ENCODE measurements around the gene HDHD3.

Gene HDHD3

DNA sequence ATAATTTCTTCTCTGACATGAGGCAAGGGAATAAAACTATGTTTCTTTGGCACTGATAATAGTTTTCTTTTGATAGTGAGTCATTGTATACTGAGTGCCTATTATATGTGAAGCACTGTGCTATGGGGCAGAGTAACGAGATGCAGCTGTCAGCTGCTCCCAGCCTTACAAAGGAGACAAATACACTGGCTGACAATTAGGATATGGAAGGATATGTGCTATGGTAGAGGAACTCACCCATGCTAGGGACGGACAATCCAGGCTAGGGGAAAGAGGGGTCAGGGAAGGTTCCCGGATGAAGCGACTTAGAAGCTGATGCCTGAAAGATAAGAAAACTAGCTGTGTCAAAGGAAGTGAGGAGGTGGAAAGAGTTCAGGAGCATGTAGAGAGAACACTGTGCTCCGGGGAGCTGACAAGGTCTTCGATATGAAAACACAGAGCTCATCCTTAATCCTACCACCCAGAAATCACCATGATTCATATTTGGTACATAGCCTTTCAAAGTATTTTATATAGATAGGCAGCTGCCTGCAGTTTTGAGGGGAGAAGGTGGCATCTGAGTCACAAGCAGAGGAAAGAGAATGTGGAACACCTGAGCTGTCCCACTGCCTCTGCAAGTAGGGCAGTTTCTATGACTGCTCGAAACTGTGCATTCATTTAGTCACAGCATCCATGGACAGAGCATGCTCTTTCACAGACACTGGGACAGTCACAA, 15.3 kb downstream of the HDHD3 start:
- no peak for DNase-seq

DNA sequence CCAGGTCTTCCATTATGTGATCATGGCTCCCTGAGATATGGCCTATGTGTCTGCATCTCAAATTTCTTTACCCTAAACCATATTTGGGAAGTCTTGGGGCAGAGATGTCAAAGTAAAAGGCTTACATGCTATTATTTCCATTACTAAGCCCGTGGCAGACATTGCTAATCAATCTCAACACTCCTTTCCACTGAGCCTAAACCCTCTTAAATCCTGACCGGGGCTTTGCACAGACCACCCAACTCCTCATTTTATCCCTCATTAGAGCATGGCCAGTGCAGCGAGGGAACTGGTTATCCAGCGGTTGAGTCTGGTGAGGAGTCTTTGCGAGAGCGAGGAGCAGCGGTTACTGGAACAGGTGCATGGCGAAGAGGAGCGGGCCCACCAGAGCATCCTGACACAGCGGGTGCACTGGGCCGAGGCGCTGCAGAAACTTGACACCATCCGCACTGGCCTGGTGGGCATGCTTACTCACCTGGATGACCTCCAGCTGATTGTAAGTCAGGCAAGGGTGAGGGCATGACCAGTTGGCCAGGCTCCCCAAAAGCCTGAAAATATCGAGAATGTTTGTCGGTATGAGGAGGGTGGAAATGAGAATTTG, 16.4 kb downstream of the HDHD3 start:
- DNase-seq, result no peak

DNA sequence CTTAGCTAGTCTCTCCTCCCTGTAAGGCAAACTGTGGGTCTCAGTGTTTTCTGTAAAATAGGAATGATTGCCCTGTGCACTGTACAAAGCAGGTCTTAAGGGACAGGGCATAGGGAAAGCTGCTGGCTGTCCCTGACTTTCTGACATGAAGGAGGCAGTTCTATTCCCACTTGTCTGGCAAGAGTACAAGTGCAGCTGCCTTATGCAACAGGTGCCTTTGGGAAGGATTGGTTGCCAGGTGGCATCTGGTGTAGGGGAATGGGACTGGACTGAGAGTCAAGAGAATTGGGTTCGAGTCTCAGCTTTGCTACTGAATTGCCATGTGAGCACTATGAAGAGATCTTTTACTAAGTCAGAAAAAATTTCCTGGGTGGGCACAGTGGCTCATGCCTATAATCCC, 17.4 kb downstream of the HDHD3 start:
- no peak for DNase-seq

DNA sequence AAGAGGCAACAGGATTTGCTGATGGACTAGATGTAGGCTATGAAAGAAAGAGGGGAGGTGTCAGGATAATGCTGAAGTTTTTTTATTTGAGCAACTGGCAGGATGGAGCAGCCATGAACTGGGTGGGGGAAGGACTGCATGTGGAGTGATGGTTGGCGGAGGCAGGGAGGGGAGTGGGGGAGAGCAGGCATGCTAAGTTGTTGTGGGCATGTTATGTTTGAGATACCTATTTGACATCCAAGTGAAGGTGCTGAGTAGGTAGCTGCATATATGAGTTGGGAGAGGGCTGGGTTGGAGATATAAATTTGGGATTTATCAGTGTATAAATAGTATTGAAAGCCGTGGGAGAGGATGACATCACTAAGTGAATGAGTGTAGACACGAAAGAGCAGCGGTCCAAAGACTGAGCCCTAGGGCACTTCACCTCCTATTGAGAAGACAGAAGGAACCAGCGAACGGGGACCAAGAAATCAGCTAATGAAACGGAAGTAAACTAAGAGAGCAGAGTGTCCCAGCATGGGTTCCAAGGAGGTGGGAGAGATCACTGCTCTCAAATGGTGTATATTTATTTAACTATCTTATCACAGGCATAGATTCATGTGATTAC, 20.0 kb downstream of the HDHD3 start:
- no peak for DNase-seq

DNA sequence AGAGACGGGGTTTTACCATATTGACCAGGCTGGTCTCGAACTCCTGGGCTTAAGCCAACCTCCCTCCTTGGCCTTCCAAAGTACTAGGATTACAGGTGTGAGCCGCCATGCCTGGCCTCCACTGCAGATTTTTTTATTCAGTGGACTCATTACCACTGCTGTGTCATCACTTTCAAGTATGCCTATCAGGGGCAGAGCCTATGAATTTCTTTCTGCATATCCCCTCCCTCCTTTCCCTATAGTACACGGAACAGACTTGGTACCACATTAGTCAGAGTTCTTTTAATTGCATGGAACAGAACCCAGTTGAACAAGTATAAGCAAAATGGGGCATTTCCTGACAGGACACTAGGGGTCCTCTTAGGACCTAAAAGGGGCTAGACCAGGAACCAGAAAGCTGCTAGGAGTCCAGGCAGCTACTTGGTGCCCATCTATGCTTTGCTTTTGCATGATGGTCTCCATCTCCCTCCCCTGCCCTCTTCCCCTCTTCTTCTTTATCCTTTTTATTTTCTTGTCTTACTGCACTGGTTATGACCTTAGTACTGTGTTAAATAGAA, 21.7 kb downstream of the HDHD3 start:
- no peak for DNase-seq

DNA sequence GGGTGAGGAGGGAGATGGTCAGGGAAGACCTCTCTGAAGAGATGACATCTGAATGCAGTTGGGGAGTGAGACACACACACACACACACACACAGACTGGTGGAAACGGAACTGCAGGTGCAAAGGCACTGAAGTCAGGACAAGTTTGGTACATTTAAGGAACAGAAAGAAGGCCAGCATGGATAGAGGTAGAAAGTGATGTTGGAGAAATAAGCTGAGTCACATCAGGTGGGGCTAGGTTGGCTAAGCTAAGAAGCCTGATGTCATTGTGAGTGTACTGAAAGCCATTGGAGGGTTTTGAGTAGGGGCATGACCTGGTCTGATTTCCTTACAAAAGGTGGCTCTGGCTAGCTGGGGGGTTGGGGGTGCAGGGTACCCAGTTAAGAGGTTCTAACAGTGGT, 24.4 kb downstream of the HDHD3 start:
- DNase-seq, result no peak

DNA sequence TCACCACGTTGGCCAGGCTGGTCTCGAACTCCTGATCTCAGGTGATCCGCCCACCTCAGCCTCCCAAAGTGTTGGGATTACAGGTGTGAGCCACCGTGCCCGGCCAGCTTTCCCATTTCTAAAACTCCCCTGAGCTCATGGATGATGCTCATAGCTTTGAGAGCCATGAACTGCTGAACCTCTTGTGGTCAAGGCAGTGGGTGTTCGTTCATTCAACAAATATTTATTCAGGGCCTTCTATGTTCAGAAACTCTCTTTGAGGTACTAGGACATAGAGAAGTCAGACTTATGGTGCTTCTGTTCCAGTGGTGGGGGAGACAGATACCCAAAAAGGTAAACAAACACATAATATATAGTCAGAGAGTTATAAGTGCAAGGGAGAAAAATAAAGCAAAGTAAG, 24.8 kb downstream of the HDHD3 start:
- DNase-seq, result no peak

DNA sequence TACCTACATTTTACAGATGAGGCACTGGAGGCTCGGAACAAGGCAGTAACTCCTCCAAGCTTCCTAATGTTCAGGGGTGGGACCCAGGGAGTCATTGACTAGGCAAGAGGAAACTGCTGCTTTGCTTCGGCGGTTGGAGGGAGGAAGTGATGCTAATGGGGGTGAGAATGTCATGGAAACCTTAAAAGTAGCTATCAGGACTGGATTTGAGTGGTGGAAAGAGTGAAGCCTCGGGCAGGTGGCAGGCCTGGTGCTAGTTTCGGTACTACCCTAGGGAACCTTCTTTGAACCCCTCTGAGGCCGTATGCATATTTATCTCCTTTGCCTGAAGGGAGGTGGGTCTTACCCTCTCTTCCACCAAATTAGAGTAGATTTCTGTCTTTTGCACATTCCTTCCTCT, 25.8 kb downstream of the HDHD3 start:
- DNase-seq, result no peak

DNA sequence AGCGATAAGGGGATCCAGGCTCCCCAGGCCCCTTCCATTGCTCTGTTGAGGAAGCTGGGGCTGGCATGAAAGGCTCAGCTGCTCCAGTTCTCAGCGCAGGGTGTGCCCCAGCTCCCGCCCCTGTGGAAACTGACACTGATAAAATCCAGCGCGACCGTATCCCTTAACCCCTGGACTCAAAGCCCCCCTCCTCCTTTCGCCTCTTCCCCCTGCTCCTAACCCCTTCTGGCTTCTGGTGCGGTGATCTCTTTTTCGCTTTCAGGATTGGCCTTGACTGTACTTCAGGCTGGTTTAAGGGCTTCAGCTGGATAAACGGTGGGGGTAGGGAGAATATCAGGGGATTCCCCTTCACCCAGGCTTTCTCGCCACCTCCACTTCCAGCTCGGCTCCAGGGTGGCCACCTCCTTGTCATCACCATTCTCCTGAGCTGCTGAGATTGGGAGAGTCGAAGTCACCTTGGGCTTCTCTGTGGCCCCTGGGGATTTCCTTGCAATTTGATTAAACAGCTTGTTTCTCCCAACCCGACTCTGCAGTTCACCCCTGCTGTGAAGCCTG, 26.6 kb downstream of the HDHD3 start:
- DNase-seq, result peak; percentile 4 to 33

DNA sequence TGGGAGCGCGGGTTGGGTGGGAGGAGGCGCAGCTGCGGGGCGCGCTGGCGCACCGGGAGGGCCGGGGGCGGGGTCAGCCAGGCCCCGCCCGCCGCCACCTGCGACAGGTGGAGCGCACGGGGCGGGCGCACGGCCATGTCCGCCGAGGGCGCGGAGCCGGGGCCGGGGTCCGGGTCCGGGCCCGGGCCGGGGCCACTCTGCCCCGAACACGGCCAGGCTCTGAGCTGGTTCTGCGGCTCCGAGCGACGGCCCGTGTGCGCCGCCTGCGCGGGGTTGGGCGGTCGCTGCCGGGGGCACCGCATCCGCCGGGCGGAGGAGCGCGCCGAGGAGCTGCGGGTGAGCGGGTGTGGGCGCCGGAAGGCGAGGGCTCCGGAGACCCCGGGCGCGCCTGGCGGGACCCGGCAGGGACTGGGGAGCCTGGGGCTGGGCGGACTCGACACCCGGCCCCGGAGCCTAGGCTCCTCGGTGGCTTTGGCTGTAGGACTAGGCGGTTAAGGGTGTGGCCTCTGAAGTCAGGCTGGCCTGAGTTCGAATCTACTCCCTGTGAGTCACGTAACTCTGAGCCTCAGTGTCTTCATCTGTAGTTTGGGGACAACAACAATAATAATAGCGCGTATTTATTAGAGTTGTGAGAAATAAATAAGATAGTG, 27.2 kb downstream of the HDHD3 start, which contains the start of gene BSPRY:
Gene BSPRY, plus strand, starts transcription at position 97 of the 650 bp plus-strand sequence. Its CDS starts 39 bp downstream, at position 136.
- peak in 1 of 2 experiments; percentile 67 for DNase-seq

DNA sequence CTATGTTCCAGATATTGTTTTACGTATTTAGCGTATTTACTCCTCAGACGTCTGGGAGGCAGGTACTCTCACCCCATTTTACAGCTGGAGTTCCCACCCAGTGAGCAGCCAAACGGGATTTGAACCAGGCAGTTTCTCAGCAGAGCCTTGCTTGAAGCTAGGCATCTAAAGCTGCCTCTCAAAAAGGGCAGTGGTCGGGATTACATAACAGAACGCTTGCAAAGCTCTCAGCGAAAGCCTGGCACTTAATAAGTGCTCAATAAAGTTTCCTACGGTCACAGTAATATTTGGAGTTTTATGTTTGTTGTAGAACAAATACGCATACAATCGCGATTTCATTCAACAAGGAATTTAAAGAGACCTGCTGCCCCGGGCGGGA, 27.7 kb downstream of the HDHD3 start:
- DNase-seq, result no peak

DNA sequence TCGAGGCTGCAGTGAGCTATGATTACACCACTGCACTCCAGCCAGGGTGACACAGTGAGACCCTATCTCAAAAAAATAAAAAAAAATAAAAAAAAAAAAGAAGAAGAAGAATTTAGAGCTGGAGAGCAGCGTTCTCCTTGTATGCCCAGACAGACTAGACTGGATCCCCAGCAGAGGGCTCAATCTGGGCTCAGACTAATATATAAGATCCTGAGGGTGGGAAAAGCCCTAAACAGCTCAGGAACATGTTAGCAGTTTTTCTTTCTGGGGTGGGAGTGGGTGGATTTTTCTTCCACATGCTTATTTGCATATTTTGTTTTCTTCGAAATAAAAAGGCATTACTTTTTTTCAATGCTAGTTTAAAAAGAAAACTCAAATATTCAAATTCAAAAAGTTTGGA, 28.3 kb downstream of the HDHD3 start:
- no peak for DNase-seq

DNA sequence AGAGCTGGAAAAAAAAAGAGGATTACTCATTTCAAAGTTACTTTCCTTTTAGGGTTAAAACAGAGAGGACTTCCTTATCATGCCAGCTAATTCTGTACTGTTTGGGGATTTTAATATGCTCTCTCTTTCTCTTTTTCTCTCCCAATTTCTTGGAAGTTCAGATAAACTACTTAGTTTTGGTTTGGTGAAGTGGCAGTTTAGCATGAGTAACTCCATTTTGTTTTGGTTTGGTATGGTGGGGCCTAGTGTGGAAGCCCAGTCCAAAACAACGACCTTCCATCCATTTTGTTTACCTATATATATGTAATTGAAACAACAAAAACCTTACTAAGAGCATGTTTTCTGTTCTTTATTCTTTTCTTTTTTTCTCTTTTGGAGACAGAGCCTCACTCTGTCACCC, 31.1 kb downstream of the HDHD3 start:
- DNase-seq, result no peak

DNA sequence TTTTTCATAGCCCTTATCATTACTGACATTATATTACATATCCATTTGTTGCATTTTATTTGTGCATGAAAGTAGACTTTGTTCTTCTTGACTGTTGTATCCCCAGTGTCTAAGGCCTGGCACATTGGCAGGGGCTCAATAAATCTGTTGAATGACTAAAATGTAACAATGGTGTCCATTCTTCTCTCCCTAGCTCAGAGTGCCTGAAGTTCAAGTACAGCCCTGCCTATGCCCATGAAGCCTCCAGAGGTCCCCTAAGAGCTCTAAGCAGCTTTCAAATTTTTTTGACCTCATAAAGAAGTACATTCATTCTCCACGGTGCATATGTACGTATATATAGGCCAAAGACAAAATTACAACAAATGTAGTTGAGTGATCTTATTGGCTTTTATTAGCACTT, 31.6 kb downstream of the HDHD3 start:
- no peak for DNase-seq

DNA sequence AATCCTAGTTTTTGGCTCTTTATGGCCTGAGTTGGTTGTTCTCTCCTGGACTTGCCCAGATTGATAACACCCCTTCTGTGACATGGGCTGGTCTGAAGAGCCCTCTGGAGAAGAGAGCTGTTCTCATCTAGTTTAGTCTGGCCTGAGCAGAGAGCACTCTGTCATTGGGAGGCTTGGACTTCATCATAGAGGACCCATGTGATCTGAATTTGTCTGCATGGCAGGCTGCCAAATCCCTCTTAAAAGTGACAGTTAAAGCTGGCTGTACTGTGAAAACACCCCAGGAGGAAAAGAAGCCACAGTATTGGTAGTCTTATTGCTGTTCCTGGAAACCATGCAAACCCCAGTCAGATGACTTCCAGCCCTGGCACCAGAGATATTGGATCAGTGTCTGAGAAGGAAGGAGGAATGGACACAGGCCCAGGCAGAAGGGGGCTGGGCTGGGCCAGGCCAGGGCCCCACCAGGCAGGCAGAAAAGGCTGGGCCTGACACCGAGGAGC, 33.0 kb downstream of the HDHD3 start:
- peak in 1 of 2 experiments; percentile 28 for DNase-seq

DNA sequence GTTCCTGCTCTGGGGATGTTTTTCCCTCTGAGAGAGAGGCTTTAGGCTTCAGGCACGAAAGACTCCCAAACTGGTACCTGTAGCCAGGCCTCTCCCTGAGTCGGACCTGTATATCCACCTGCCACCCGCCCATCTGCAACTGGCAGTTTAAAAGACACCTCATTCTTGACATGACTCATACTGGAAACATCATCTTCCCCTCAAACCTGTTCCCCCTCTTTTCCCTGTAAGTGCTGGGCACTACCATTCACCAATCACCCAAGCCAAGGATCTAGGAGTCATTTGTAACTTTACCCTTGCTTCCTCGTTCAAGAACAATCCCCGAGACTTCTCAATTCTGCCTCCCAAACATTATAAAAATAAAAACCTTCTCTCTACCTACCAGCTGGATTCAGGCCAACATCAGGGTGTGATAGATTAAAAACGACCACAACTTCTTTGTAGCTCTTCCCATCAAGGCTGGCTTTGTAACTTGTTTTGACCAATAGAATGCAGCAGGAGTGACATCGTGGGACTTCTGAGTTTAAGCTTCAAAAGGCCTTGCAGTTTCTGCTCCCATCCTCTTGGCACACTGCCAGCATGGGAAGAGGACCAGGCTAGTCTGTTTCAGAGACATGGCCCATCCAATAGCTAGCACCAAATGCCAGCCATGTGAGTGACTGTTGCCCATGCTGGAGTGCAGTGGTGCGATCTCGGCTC, 34.9 kb downstream of the HDHD3 start:
- no peak for DNase-seq

DNA sequence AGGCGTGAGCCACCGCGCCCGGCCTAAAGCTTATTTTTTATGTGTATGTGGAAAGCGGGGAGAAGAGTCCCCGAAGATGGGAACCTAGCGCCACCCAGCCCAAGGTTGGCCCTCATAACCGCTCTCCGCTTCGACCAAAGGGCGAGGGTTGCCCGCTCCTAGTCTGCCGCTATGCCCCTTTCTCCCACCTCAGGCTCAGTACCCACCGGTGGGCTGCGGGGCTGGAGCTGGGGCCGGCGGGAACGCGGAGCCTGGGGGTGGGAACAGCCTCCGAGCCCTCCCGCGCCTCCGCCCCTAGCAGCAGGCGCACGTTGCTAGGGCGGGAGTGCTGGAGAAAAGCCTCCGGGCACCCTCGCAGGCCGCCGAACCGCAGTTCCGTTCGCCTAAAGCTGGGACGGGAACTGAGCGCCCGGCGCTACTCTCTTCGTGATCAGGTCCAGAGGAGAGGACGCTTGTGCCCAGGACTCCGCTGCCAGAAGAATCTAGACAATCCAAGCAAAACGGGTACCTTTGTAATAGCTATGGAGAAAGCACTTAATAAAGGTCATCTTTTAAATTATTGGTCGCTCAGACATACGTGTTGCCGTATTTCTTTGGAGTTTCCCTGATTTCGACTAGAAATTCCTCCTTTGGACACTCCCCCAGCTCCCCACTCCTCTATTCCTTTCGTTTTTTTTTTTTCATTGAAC, 36.6 kb downstream of the HDHD3 start, which contains the start of gene WDR31:
Gene WDR31, minus strand, starts transcription at position 265 of the 689 bp plus-strand sequence. CDS start 8,253 bp downstream, outside the sequence.
- peak; percentile 63 to 86 for DNase-seq

DNA sequence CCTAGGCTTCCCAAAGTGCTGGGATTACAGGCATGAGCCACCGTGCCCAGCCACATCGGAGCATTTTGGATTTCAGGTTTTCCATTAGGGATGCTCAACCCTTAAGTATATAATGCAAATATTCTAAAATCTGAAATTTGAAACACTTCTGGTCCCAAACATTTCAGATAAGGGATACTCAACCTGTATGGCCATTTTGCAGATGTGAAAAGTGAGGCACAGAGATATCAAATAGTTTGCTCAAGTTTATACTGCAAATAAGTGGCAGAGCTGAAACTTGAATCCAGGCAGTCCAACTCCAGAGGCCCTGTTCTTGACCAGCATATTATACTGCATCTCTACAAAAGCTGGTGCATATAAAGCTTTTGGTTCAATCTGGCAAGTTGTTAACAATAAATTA, 39.1 kb downstream of the HDHD3 start:
- no peak for DNase-seq

DNA sequence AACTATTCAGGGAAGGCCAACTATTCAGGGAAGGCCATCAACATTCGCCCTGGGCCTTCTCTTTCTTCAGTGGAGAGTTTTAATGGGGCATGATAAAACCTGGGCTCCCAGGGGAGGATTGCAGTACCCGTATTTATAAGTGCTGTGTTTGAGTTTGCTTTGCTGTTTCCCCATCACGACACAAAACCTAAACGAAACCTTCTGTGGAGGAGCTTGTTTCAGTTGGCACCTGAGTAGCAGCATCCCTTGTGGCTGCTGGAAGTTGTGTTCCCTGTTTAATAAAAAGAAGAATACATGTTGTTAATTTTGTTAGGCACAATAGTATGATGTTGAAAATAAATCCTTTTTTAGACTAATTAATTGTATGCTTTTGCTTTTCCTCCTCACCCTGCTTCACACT, 45.0 kb downstream of the HDHD3 start:
- no peak for DNase-seq

DNA sequence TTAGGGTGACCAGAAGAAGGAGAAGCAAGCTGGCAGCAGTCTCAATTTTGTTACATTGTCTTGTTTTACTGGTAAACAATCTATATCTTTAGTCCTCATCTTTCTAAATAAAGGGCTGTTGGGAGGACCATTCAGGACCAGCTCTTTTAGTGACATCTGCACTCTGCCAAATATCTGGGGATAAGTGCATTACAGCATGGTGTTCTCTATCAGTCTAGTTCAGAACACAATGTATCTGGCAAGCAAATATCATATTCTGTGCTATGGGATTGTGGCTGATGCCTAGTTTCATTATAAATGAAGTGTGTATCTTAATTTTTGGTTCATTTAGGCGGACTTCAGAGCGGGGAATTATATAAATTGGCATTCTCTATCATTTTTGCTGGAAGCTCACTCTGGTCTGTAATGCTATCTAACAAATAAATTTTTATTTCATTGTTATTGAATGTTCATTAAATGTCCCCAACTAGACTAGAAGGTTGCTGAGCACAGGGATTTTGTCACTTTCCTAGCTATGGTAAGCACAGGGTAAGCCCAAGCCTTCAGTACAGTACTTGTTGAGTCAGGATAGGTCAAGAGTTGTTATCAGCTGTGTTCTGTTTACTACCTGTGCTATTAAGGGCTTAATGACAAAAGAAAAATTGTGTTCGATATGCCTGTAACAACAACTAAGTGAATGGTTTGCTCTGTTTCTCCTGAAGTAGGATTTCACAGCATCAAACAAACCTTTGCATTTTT, 48.6 kb downstream of the HDHD3 start:
- no peak for DNase-seq

DNA sequence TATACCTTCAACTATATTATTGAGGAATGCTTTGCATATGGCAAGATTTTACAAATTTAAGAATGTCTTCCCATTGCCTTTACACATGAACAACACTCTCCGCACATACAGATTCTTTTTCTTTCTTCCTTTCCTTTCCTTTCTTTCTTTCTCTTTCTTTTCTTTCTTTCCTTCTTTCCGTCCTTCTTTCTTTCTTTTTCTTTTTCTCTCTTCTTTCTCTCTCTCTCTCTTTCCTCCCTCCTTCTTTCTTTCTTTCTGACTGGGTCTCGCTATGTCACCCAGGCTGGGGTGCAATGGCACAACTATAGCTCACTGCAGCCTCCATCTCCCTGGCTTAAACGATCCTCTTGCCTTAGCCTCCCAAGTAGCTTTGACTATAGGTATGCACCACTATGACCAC, 50.6 kb downstream of the HDHD3 start:
- no peak for DNase-seq

Data from NCI-H526 (cell line).